Type B pancreatic cell (in vitro differentiated cells): ENCODE data around the gene CNTN4. TPM values are rescaled to one million over a fixed set of nuclear protein-coding genes. Genes with fewer than 3 reads are reported as not detected.

ENCODE experiments used
- DNase-seq: peaks from one replicate; pipeline ENCODE4 v3.0.0; 2021; ENCODE audit warnings: mixed read lengths; ENCODE audit not compliant: unreplicated experiment; ENCODE audit errors: extremely low spot score
- H3K27ac Mint-ChIP-seq: 2 replicates; pipeline ENCODE4 v1.8.0; 2021; ENCODE audit warnings: mild to moderate bottlenecking, mixed read lengths
- H3K27me3 Mint-ChIP-seq: 2 replicates; pipeline ENCODE4 v1.8.0; 2021; ENCODE audit warnings: mixed read lengths
- H3K36me3 Mint-ChIP-seq: 2 replicates; pipeline ENCODE4 v1.8.0; 2021; ENCODE audit warnings: mixed read lengths
- H3K4me1 Mint-ChIP-seq: one replicate; pipeline ENCODE4 v1.8.0; 2021; ENCODE audit warnings: mixed read lengths; ENCODE audit not compliant: unreplicated experiment
- H3K4me3 Mint-ChIP-seq: 2 replicates; pipeline ENCODE4 v1.8.0; 2021; ENCODE audit warnings: mild to moderate bottlenecking, mixed read lengths
- H3K9me3 Mint-ChIP-seq: 2 replicates; pipeline ENCODE4 v1.8.0; 2021; ENCODE audit warnings: mixed read lengths
- CTCF ChIP-seq: fragments of 200-600 bp; sonication (generic); conservative IDR thresholded peaks from 2 replicates; pipeline ENCODE4 v1.5.0; 2021; ENCODE audit warnings: antibody characterized with exemption, mild to moderate bottlenecking
- total RNA-seq: library from RNA; stranded (reverse); gene quantifications from 2 replicates; pipeline ENCODE4 v1.2.1, GENCODE V29; 2021; ENCODE audit warnings: low replicate concordance

Gene CNTN4
- total RNA-seq, 1 donor from 2014 or later, result 29.7 TPM

- H3K4me1 Mint-ChIP-seq, result peaks cover 7% of the 10 kb centered on the region
- no peaks in the 10 kb centered on the region for H3K27me3 Mint-ChIP-seq
- H3K4me3 Mint-ChIP-seq, result no peak overlapping the region
- H3K27ac Mint-ChIP-seq, result no peak overlapping the region
- no peak for TF ChIP-seq CTCF
- peaks cover 4% of the 10 kb centered on the region for H3K9me3 Mint-ChIP-seq
- DNase-seq, result no peak
- H3K36me3 Mint-ChIP-seq, result no peaks in the 10 kb centered on the region
Observed at GRCh38 chr3:2391896-2392295, 293.2 kb downstream of the CNTN4 start.

GRCh38 chr3:2392981-2393380 is 294.3 kb downstream of the CNTN4 start:
- TF ChIP-seq CTCF, result no peak
- Mint-ChIP-seq H3K27me3 (no peaks in the 10 kb centered on the region), H3K27ac (no peak overlapping the region), H3K9me3 (peaks cover 4% of the 10 kb centered on the region), H3K36me3 (no peaks in the 10 kb centered on the region), H3K4me3 (no peak overlapping the region), H3K4me1 (peaks cover 7% of the 10 kb centered on the region)
- DNase-seq, result no peak

GRCh38 chr3:2415083-2415482 is 316.4 kb downstream of the CNTN4 start:
- H3K27ac Mint-ChIP-seq, result no peak overlapping the region
- no peak overlapping the region for H3K4me3 Mint-ChIP-seq
- no peaks in the 10 kb centered on the region for H3K9me3 Mint-ChIP-seq

GRCh38 chr3:2420919-2421318 is 322.3 kb downstream of the CNTN4 start:
- DNase-seq, result no peak
- Mint-ChIP-seq H3K4me3 (no peak overlapping the region), H3K27me3 (no peaks in the 10 kb centered on the region), H3K27ac (no peak overlapping the region), H3K4me1 (no peaks in the 10 kb centered on the region), H3K9me3 (peaks cover 4% of the 10 kb centered on the region), H3K36me3 (peaks cover 4% of the 10 kb centered on the region)
- no peak for TF ChIP-seq CTCF

More at GRCh38 chr3:2415083-2415482, 316.4 kb downstream of the CNTN4 start:
- Mint-ChIP-seq H3K27me3 (no peaks in the 10 kb centered on the region), H3K4me1 (no peaks in the 10 kb centered on the region), H3K36me3 (no peaks in the 10 kb centered on the region)
- no peak for DNase-seq
- no peak for TF ChIP-seq CTCF

- Mint-ChIP-seq H3K36me3 (peaks cover 7% of the 10 kb centered on the region), H3K9me3 (peaks cover 4% of the 10 kb centered on the region), H3K27ac (no peak overlapping the region), H3K27me3 (no peaks in the 10 kb centered on the region), H3K4me3 (no peak overlapping the region), H3K4me1 (no peaks in the 10 kb centered on the region)
- DNase-seq, result no peak
- TF ChIP-seq CTCF, result no peak
Observed at GRCh38 chr3:2423143-2423542, 324.5 kb downstream of the CNTN4 start.

- no peaks in the 10 kb centered on the region for H3K9me3 Mint-ChIP-seq
- no peak for DNase-seq
- H3K27me3 Mint-ChIP-seq, result no peaks in the 10 kb centered on the region
- H3K4me3 Mint-ChIP-seq, result no peak overlapping the region
- TF ChIP-seq CTCF, result no peak
- no peaks in the 10 kb centered on the region for H3K36me3 Mint-ChIP-seq
- no peak overlapping the region for H3K27ac Mint-ChIP-seq
- H3K4me1 Mint-ChIP-seq, result peaks cover 10% of the 10 kb centered on the region
Observed at GRCh38 chr3:2441558-2441957, 342.9 kb downstream of the CNTN4 start.
